Erythroblast (primary cell): ENCODE data around the gene HNRNPC.

Experiments used
- GATA1 ChIP-seq: IDR thresholded peaks from 2 replicates; pipeline ENCODE4 v1.6.1; 2011; ENCODE audit warnings: low read depth, mild to moderate bottlenecking, control low read depth, low read length, moderate library complexity
- POLR2A ChIP-seq: IDR thresholded peaks from 2 replicates; pipeline ENCODE4 v1.6.1; 2011; ENCODE audit warnings: mild to moderate bottlenecking, low read length

GRCh38 chr14:21244544-21244943, 24.7 kb downstream of the HNRNPC start:
- TF ChIP-seq POLR2A, result no peak
- TF ChIP-seq GATA1, result no peak
